H1 (cell line): ENCODE data around the gene TSPOAP1. TPM values are rescaled to one million over a fixed set of nuclear protein-coding genes. Genes with fewer than 3 reads are reported as not detected.

Experiments used
- CTCF ChIA-PET: fragments of 300-600 bp; sonication (Branson Sonifier 250); formaldehyde crosslinking; loops from one replicate; lab custom pipeline; 2021; ENCODE audit not compliant: partially characterized antibody; lab: Charles Lee
- POLR2A ChIA-PET: fragments of 300-600 bp; sonication (Branson Sonifier 250); formaldehyde crosslinking; loops from one replicate; lab custom pipeline; 2021; ENCODE audit warnings: inconsistent platforms; ENCODE audit not compliant: partially characterized antibody; lab: Charles Lee
- DNase-seq, 2 experiments: peaks; one replicate each; pipeline versions ENCODE4 v3.0.0 to v3.0.0-alpha.2; 2010 to 2022; ENCODE audit warnings: low spot score in 2 of 2, low read depth in 1 of 2, mixed read lengths in 1 of 2
- FAIRE-seq: peaks from 2 replicates; lab custom pipeline; 2011; peaks lifted over from hg19 to GRCh38; lab: Jason Lieb, UNC
- H2AFZ ChIP-seq: 2 replicates; pipeline ENCODE4 v1.8.1; 2012; ENCODE audit warnings: low read length, inconsistent platforms
- H2AK5ac ChIP-seq: 2 replicates; pipeline ENCODE4 v1.6.1; 2013; ENCODE audit warnings: low read depth, low read length
- H2BK120ac ChIP-seq: replicated peaks from 2 replicates; pipeline ENCODE3; 2013; ENCODE audit warnings: low read depth, low read length, inconsistent platforms
- H2BK12ac ChIP-seq: 2 replicates; pipeline ENCODE4 v1.6.1; 2013; ENCODE audit warnings: low read depth, low read length
- H2BK15ac ChIP-seq: 2 replicates; pipeline ENCODE4 v1.6.1; 2013; ENCODE audit warnings: low read length
- H2BK20ac ChIP-seq: 2 replicates; pipeline ENCODE4 v1.6.1; 2013; ENCODE audit warnings: low read length
- H2BK5ac ChIP-seq: 2 replicates; pipeline ENCODE4 v1.6.1; 2013; ENCODE audit warnings: low read depth, low read length
- H3K14ac ChIP-seq: 2 replicates; pipeline ENCODE4 v1.6.1; 2013; ENCODE audit warnings: inconsistent platforms; ENCODE audit not compliant: insufficient read length
- H3K18ac ChIP-seq: 2 replicates; pipeline ENCODE4 v1.6.1; 2013; ENCODE audit warnings: low read length; ENCODE audit errors: extremely low read depth
- H3K23ac ChIP-seq: 2 replicates; pipeline ENCODE4 v1.6.1; 2013; ENCODE audit warnings: inconsistent platforms; ENCODE audit not compliant: insufficient read length
- H3K23me2 ChIP-seq: 2 replicates; pipeline ENCODE4 v1.6.1; 2013; ENCODE audit warnings: low read depth, low read length
- H3K27ac ChIP-seq: 2 replicates; pipeline ENCODE4 v1.6.1; 2011; ENCODE audit warnings: low read depth, low read length, inconsistent platforms
- H3K27me3 ChIP-seq, 4 experiments: replicated peaks in 1 of 4; 1 replicate in 1 of 4; 2 replicates in 3 of 4; pipeline versions ENCODE4 v1.6.1 to v1.8.1; 2011 to 2013; ENCODE audit warnings: low read length in 3 of 4, mild to moderate bottlenecking in 3 of 4, inconsistent platforms in 2 of 4, mixed read lengths in 2 of 4, moderate library complexity in 1 of 4; ENCODE audit not compliant: control insufficient read depth in 3 of 4, insufficient read depth in 3 of 4; ENCODE audit errors: extremely low read depth in 1 of 4
- H3K36me3 ChIP-seq, 4 experiments: 2 replicates each; pipeline versions ENCODE4 v1.6.1 to v1.8.1; 2011 to 2013; ENCODE audit warnings: mild to moderate bottlenecking in 4 of 4, low read length in 3 of 4, moderate library complexity in 2 of 4, control low read depth in 1 of 4, inconsistent platforms in 1 of 4; ENCODE audit not compliant: insufficient read depth in 4 of 4, control insufficient read depth in 2 of 4
- H3K4ac ChIP-seq: replicated peaks from 2 replicates; pipeline ENCODE3; 2013; ENCODE audit warnings: low read length, low read depth, mixed read lengths, inconsistent platforms; ENCODE audit not compliant: insufficient read length
- H3K4me1 ChIP-seq, 4 experiments: replicated peaks in 1 of 4; 1 replicate in 1 of 4; 2 replicates in 3 of 4; pipeline versions ENCODE4 v1.6.1 to v1.8.1; 2011 to 2013; ENCODE audit warnings: low read length in 3 of 4, inconsistent platforms in 2 of 4, mixed read lengths in 1 of 4; ENCODE audit not compliant: insufficient read depth in 4 of 4, control insufficient read depth in 3 of 4
- H3K4me2 ChIP-seq, 2 experiments: 2 replicates each; pipeline versions ENCODE4 v1.6.1 to v1.8.1; 2011 to 2013; ENCODE audit warnings: low read depth in 2 of 2, low read length in 2 of 2, control low read depth in 1 of 2, inconsistent platforms in 1 of 2, mild to moderate bottlenecking in 1 of 2; ENCODE audit not compliant: insufficient read depth in 1 of 2
- H3K4me3 ChIP-seq, 4 experiments: fragments of 200-600, 300-600 bp in 1 of 4; sonication (generic), shearing (Covaris generic), sonication (Bioruptor Twin) in 1 of 4; 2 replicates each; pipeline versions ENCODE4 v1.5.1 to v1.8.1; 2011 to 2016; ENCODE audit warnings: low read length in 4 of 4, low read depth in 3 of 4, control low read depth in 2 of 4, inconsistent platforms in 2 of 4, mild to moderate bottlenecking in 2 of 4, mixed read lengths in 1 of 4, moderate library complexity in 1 of 4; ENCODE audit not compliant: insufficient read depth in 2 of 4; ENCODE audit errors: extremely low read depth in 1 of 4
- H3K56ac ChIP-seq: replicated peaks from 2 replicates; pipeline ENCODE3; 2013; ENCODE audit warnings: low read depth, mild to moderate bottlenecking, mixed read lengths, low read length, inconsistent platforms; ENCODE audit not compliant: insufficient read length
- H3K79me1 ChIP-seq: 2 replicates; pipeline ENCODE4 v1.6.1; 2013; ENCODE audit warnings: low read depth, low read length, control low read depth
- H3K79me2 ChIP-seq, 2 experiments: 2 replicates each; pipeline versions ENCODE4 v1.6.1 to v1.8.1; 2012 to 2013; ENCODE audit warnings: low read length in 2 of 2, mild to moderate bottlenecking in 2 of 2, inconsistent platforms in 1 of 2; ENCODE audit not compliant: insufficient read depth in 2 of 2, control insufficient read depth in 1 of 2
- H3K9ac ChIP-seq, 4 experiments: replicated peaks in 1 of 4; 1 replicate in 1 of 4; 2 replicates in 3 of 4; pipeline versions ENCODE4 v1.6.1 to v1.8.1; 2011 to 2013; ENCODE audit warnings: low read depth in 3 of 4, low read length in 3 of 4, control low read depth in 2 of 4, mild to moderate bottlenecking in 2 of 4, moderate library complexity in 2 of 4, inconsistent platforms in 1 of 4; ENCODE audit errors: extremely low read depth in 1 of 4
- H3K9me3 ChIP-seq, 2 experiments: 2 replicates each; pipeline versions ENCODE4 v1.6.1 to v1.8.1; 2012 to 2013; ENCODE audit warnings: mild to moderate bottlenecking in 2 of 2, moderate library complexity in 2 of 2, control low read depth in 1 of 2, inconsistent platforms in 1 of 2, low read depth in 1 of 2, low read length in 1 of 2, mixed read lengths in 1 of 2; ENCODE audit not compliant: insufficient read depth in 2 of 2
- H4K20me1 ChIP-seq, 2 experiments: replicated peaks in 1 of 2; 2 replicates each; pipeline versions ENCODE3 to v1.8.1; 2011 to 2013; ENCODE audit warnings: inconsistent platforms in 2 of 2, low read length in 2 of 2, mild to moderate bottlenecking in 1 of 2; ENCODE audit not compliant: insufficient read depth in 2 of 2, control insufficient read depth in 1 of 2
- H4K5ac ChIP-seq: 2 replicates; pipeline ENCODE4 v1.6.1; 2013; ENCODE audit warnings: low read length, low read depth, mixed read lengths, inconsistent platforms; ENCODE audit not compliant: insufficient read length
- H4K8ac ChIP-seq: 2 replicates; pipeline ENCODE4 v1.8.0; 2013; ENCODE audit warnings: mild to moderate bottlenecking, moderate library complexity, low read length, inconsistent platforms; ENCODE audit not compliant: insufficient read depth; ENCODE audit errors: extremely low read depth
- H4K91ac ChIP-seq: replicated peaks from 2 replicates; pipeline ENCODE3; 2013; ENCODE audit warnings: low read length, mixed read lengths, inconsistent platforms; ENCODE audit not compliant: insufficient read length
- CBX5 ChIP-seq: fragments of 300-800, 300-1000 bp; sonication (generic); IDR thresholded peaks from 2 replicates; pipeline ENCODE4 v1.7.1; 2016; ENCODE audit warnings: antibody characterized with exemption, low read length, low read depth
- CBX8 ChIP-seq: fragments of 300-800, 300-1000 bp; sonication (generic); IDR thresholded peaks from 2 replicates; pipeline ENCODE4 v1.7.1; 2016; ENCODE audit warnings: low read depth, low read length, borderline replicate concordance
- GABPA ChIP-seq: IDR thresholded peaks from 2 replicates; pipeline ENCODE4 v1.6.1; 2011; ENCODE audit warnings: mild to moderate bottlenecking, low read length, moderate library complexity, borderline replicate concordance; ENCODE audit not compliant: insufficient read depth
- KDM4A ChIP-seq: IDR thresholded peaks from one replicate; pipeline ENCODE4 v1.7.1; 2012; ENCODE audit warnings: low read depth, mild to moderate bottlenecking, moderate library complexity, low read length, inconsistent platforms; ENCODE audit not compliant: severe bottlenecking
- KDM5A ChIP-seq: fragments of 200-600 bp; IDR thresholded peaks from 2 replicates; pipeline ENCODE4 v1.7.1; 2012; ENCODE audit warnings: mild to moderate bottlenecking, low read length, inconsistent platforms, mixed read lengths
- RAD21 ChIP-seq, 2 experiments: IDR thresholded peaks in 1 of 2; conservative IDR thresholded peaks in 1 of 2; 2 replicates each; pipeline ENCODE4 v1.6.1; 2011; ENCODE audit warnings: low read depth in 2 of 2, low read length in 2 of 2, improper control_type of control experiment in 1 of 2, inconsistent platforms in 1 of 2, mild to moderate bottlenecking in 1 of 2, moderate library complexity in 1 of 2
- SIRT6 ChIP-seq: IDR thresholded peaks from one replicate; pipeline ENCODE4 v1.7.1; 2012; ENCODE audit warnings: low read length, inconsistent platforms
- SP1 ChIP-seq: IDR thresholded peaks from 2 replicates; pipeline ENCODE4 v1.6.1; 2011; ENCODE audit warnings: low read depth, low read length
- SRF ChIP-seq: IDR thresholded peaks from 2 replicates; pipeline ENCODE4 v1.6.1; 2011; ENCODE audit warnings: mild to moderate bottlenecking, low read depth, low read length, moderate library complexity
- TCF12 ChIP-seq: IDR thresholded peaks from 2 replicates; pipeline ENCODE4 v1.6.1; 2011; ENCODE audit warnings: low read depth, mild to moderate bottlenecking, low read length
- YY1 ChIP-seq: IDR thresholded peaks from 2 replicates; pipeline ENCODE4 v1.6.1; 2011; ENCODE audit warnings: low read depth, mild to moderate bottlenecking, low read length
- WGBS, 2 experiments: shearing (Covaris generic) in 1 of 2; methylation state at CpG; one replicate each; pipeline versions ENCODE4 v1.1.6 to v1.1.7; 2013 to 2015; ENCODE audit warnings: low lambda C conversion rate in 2 of 2, mixed read lengths in 2 of 2, inconsistent platforms in 1 of 2, low coverage in 1 of 2, missing lambda C conversion rate in 1 of 2; ENCODE audit not compliant: insufficient replicate concordance in 2 of 2, insufficient coverage in 1 of 2, insufficient read length in 1 of 2; ENCODE audit errors: extremely low coverage in 1 of 2, missing lambda C conversion rate in 1 of 2; 5-methylcytosine and 5-hydroxymethylcytosine counted together
- polyA plus RNA-seq, 7 experiments: library from polyadenylated mRNA; depleted of rRNA in 3 of 7; stranded (reverse) in 5 of 7; unstranded in 2 of 7; fragments of >200 nt in 5 of 7; fragments of 200-250 nt in 2 of 7; gene quantifications; 1 replicate in 5 of 7; 2 replicates in 1 of 7; 4 replicates in 1 of 7; pipeline versions ENCODE4 v1.2.1 to v1.2.3, GENCODE V29; 2011 to 2013; ENCODE audit warnings: missing spikeins in 2 of 7, mixed read lengths in 2 of 7
- total RNA-seq: library from RNA; stranded (reverse); fragmentation: NEBNext Ultra II Directional; extraction: Animal tissue kit (Norgen Biotek cat#: 25700); gene quantifications from 2 replicates; pipeline ENCODE4 v1.2.1, GENCODE V29; 2021

Gene TSPOAP1
- total and polyA plus RNA-seq, 2 of the 8 experiments (the other 6 are each of a cell fraction or from before 2014, with no cell fraction given) = 7.6 to 9.2 TPM

- Histone ChIP-seq H4K20me1 (no peaks in the 10 kb centered on the region), H2BK5ac (no peak overlapping the region), H2BK15ac (no peak overlapping the region), H3K4me2 (no peak overlapping the region), H3K4me1 (peaks cover 0 to 9% (median 4%) of the 10 kb centered on the region in 4 experiments; a peak in 5 of 7 replicates), H3K27ac (no peak overlapping the region), H4K8ac (no peak overlapping the region), H2BK20ac (no peak overlapping the region), H4K91ac (no peak overlapping the region), H3K9me3 (no peaks in the 10 kb centered on the region), H2BK120ac (no peak overlapping the region), H2BK12ac (no peak overlapping the region), H3K56ac (no peak overlapping the region), H2AFZ (no peak overlapping the region), H3K9ac (no peak overlapping the region), H3K79me2 (no peaks in the 10 kb centered on the region), H4K5ac (no peak overlapping the region), H3K36me3 (no peaks in the 10 kb centered on the region), H3K4me3 (no peak overlapping the region), H3K27me3 (peaks cover 0 to 14% (median 9%) of the 10 kb centered on the region in 4 experiments; a peak in 5 of 7 replicates), H3K23ac (no peak overlapping the region), H3K23me2 (peaks cover 5% of the 10 kb centered on the region; the same call in 1 of the 2 replicates), H3K4ac (no peak overlapping the region), H2AK5ac (no peak overlapping the region), H3K14ac (no peak overlapping the region), H3K18ac (no peak overlapping the region), H3K79me1 (no peaks in the 10 kb centered on the region)
- DNase-seq (no peak), FAIRE-seq (no peak)
- POLR2A ChIA-PET = interaction anchor here (1.0 to 3.8 kb wide), 5 partner anchors 15 to 39 kb away, joined by 3 to 12 read pairs (median 4); partner anchors contain the start of genes MPO and SUPT4H1
- WGBS, 2 experiments = 83% methylated on average over 24 of the region's 25 CpGs; no CpG with 5 or more reads in 1 of the 2 experiments
- CTCF ChIA-PET = interaction anchor here (0.9 to 21.9 kb wide), 9 partner anchors 7 to 128 kb away, joined by 3 to 384 read pairs (median 4); partner anchors contain the start of genes RNF43 and TSPOAP1
- TF ChIP-seq RAD21 (IDR thresholded peaks at IDR 0.05 in 1 of 2, conservative IDR thresholded peaks at IDR 0.05 in 1 of 2; ENCODE audit: low read depth in 2 of 2, low read length in 2 of 2) = no peak
- TF ChIP-seq YY1 = no peak
- no peak for TF ChIP-seq KDM5A
- no peak for TF ChIP-seq KDM4A
- no peak for TF ChIP-seq TCF12
- no peak for TF ChIP-seq SRF
- TF ChIP-seq SP1 = no peak
- TF ChIP-seq SIRT6 = no peak
- TF ChIP-seq GABPA = no peak
- TF ChIP-seq CBX5 = no peak
- TF ChIP-seq CBX8 = no peak
Observed at GRCh38 chr17:58319173-58320162, 9.1 kb downstream of the TSPOAP1 start.
